H7 (cell line): ENCODE measurements around the gene BEX3. TPM values are rescaled to one million over a fixed set of nuclear protein-coding genes. Genes with fewer than 3 reads are reported as not detected.

ENCODE experiments used
- DNase-seq: peaks from one replicate; pipeline ENCODE4 v3.0.0; 2012
- H3K27me3 ChIP-seq: 2 replicates; pipeline ENCODE4 v1.6.0; 2011; ENCODE audit warnings: mild to moderate bottlenecking, low read length; ENCODE audit not compliant: control insufficient read depth, insufficient read depth
- H3K36me3 ChIP-seq: replicated peaks from 2 replicates; pipeline ENCODE4 v1.5.1; 2011; ENCODE audit warnings: low read length; ENCODE audit not compliant: control insufficient read depth, insufficient read depth
- H3K4me3 ChIP-seq: 2 replicates; pipeline ENCODE4 v1.5.1; 2011; ENCODE audit warnings: low read depth, mild to moderate bottlenecking, control low read depth, low read length, moderate library complexity; ENCODE audit not compliant: insufficient read depth
- total RNA-seq: library from RNA; depleted of rRNA; stranded (reverse); fragments of >200 nt; shearing (Covaris generic); gene quantifications from 2 replicates; pipeline ENCODE4 v1.2.3, GENCODE V29; 2014; rRNA removed

BEX3 gene
- total RNA-seq, 1 experiment from 2014 or later = 694 TPM

DNA sequence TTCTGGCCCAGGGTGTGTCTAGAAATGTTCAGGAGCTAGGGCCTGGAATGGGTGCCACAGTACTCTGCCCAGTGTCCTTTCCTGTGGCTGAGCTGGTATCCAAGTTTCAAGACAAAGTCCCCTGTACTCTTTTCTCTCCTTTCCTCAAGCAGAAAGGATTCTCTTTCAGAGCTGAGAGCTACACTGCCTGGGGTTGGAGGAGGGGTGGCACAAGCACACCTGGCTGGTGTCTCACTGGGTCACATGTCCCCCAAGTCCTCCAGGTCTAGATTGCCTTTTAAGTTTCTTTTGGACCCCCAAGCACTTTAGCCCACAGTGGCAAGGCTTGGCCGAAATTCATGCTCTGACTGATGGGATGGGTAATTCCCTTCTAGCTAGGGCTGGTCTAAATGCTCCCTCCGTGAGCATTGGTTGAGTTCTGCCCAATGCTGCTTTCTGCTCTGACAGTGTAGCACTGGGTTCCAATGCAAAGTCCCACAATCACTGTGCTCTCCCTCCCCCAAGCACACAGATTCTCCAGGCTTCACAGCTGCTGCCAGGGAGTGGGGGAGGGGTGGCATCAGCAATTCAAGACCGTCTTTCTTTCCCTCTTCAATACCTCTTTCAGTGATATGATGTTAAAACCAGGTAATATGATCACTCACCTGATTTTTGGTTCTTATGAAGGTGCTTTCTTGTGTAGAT lies 47.8 kb downstream of the BEX3 start:
- Histone ChIP-seq H3K4me3 (no peak overlapping the region), H3K27me3 (no peaks in the 10 kb centered on the region), H3K36me3 (no peaks in the 10 kb centered on the region)
- no peak for DNase-seq

Other genes starting within 250 kb of the BEX3 start
- gene BEX4, start 161.4 kb upstream of the BEX3 start, total RNA-seq = 79.2 and 89.6 TPM in 2 replicates
- 125 and 158 TPM in 2 replicates for gene TCEAL8, start 121.4 kb upstream of the BEX3 start, total RNA-seq
- 0.37 and 0.66 TPM in 2 replicates for gene TCEAL5, start 99.8 kb upstream of the BEX3 start, total RNA-seq
- 45.4 and 49.8 TPM in 2 replicates for gene BEX2, start 65.5 kb upstream of the BEX3 start, total RNA-seq
- gene TCEAL7, start 46.3 kb upstream of the BEX3 start, total RNA-seq = 4.5 and 6.5 TPM in 2 replicates
- gene TCEAL9, start 20.0 kb upstream of the BEX3 start, total RNA-seq = 61.7 and 90.7 TPM in 2 replicates
- 0.10 and 0.52 TPM in 2 replicates for gene RAB40A, start 143.0 kb downstream of the BEX3 start, total RNA-seq
- gene TCEAL4, start 209.0 kb downstream of the BEX3 start, total RNA-seq = 15.5 and 23.8 TPM in 2 replicates
- 3.5 and 5.8 TPM in 2 replicates for gene TCEAL3, start 231.4 kb downstream of the BEX3 start, total RNA-seq